ENCODE measurements around the gene CDK5RAP2.

- TF ChIP-seq, protein P1, sequence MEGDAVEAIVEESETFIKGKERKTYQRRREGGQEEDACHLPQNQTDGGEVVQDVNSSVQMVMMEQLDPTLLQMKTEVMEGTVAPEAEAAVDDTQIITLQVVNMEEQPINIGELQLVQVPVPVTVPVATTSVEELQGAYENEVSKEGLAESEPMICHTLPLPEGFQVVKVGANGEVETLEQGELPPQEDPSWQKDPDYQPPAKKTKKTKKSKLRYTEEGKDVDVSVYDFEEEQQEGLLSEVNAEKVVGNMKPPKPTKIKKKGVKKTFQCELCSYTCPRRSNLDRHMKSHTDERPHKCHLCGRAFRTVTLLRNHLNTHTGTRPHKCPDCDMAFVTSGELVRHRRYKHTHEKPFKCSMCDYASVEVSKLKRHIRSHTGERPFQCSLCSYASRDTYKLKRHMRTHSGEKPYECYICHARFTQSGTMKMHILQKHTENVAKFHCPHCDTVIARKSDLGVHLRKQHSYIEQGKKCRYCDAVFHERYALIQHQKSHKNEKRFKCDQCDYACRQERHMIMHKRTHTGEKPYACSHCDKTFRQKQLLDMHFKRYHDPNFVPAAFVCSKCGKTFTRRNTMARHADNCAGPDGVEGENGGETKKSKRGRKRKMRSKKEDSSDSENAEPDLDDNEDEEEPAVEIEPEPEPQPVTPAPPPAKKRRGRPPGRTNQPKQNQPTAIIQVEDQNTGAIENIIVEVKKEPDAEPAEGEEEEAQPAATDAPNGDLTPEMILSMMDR (conservative IDR thresholded peaks at IDR 0.05 in 1 of 2, IDR thresholded peaks at IDR 0.05 in 1 of 2; ENCODE audit: extremely low read depth in 1 of 2, insufficient read depth in 1 of 2, low read depth in 1 of 2, low read length in 2 of 2), result no peak
- no peak for TF ChIP-seq EZH2 (IDR thresholded peaks at IDR 0.05; ENCODE audit: borderline replicate concordance, low read length)
Observed at GRCh38 chr9:120567874-120568273, 12.1 kb downstream of the CDK5RAP2 start.
